ENCODE measurements around the gene CROCC2.

The CROCC2 gene

DNA sequence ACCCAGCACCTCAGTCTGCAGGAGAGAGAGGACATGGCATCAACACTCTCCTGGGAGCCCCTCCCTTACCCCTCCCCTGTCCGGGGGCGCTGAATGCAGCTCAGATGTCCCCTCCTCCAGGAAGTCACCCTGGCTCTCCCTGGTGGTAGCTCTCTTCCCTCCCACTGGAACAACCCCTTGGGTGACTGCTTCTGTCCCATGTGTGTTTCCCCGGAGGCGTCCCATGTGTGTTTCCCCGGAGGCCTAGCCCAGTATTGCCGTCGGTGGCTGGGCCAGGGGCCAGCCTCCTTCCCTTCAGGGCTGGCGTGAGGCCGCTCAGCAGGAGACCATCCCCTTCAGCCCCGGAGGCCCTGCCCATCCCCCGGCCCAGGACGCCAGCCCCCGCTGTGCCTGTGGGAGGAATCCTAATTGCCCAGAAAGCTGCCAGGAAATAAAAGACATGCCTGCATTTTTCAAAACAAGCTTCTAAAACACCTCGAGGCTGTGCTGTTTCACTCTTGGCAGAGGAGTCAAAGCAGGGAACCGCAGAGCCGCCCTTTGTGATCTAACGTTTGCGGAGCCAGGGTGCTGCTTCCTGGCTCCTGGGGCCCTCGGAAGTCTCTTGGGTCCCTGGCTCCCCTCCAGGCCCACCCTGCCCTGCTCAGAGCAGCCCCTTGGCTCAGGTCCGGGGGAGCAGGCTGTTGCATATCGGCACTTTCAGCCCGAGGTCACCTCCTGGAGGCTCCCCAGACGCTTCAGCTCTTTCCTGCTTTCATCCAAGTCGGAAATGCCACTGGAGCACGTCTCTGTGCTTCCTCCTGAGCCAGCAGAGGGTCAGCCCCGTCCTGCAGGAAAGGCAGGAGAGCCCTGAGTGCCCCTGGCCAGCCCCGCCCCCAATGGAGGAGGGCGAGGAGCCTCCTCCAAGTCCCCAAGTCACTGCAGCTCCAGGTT, 103.7 kb downstream of the CROCC2 start:
- Histone ChIP-seq H3K9me3 (ENCODE audit: severe bottlenecking) (peaks cover 7% of the 10 kb centered on the region), H3K36me3 (no peaks in the 10 kb centered on the region), H3K27me3 (ENCODE audit: insufficient read depth, low read depth, severe bottlenecking) (no peaks in the 10 kb centered on the region), H3K4me3 (ENCODE audit: low read depth, low read length) (no peak overlapping the region), H3K27ac (no peak overlapping the region)
- TF ChIP-seq, protein P1, sequence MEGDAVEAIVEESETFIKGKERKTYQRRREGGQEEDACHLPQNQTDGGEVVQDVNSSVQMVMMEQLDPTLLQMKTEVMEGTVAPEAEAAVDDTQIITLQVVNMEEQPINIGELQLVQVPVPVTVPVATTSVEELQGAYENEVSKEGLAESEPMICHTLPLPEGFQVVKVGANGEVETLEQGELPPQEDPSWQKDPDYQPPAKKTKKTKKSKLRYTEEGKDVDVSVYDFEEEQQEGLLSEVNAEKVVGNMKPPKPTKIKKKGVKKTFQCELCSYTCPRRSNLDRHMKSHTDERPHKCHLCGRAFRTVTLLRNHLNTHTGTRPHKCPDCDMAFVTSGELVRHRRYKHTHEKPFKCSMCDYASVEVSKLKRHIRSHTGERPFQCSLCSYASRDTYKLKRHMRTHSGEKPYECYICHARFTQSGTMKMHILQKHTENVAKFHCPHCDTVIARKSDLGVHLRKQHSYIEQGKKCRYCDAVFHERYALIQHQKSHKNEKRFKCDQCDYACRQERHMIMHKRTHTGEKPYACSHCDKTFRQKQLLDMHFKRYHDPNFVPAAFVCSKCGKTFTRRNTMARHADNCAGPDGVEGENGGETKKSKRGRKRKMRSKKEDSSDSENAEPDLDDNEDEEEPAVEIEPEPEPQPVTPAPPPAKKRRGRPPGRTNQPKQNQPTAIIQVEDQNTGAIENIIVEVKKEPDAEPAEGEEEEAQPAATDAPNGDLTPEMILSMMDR (IDR thresholded peaks at IDR 0.05; ENCODE audit: low read depth, low read length) = no peak
- DNase-seq = no peak

DNA sequence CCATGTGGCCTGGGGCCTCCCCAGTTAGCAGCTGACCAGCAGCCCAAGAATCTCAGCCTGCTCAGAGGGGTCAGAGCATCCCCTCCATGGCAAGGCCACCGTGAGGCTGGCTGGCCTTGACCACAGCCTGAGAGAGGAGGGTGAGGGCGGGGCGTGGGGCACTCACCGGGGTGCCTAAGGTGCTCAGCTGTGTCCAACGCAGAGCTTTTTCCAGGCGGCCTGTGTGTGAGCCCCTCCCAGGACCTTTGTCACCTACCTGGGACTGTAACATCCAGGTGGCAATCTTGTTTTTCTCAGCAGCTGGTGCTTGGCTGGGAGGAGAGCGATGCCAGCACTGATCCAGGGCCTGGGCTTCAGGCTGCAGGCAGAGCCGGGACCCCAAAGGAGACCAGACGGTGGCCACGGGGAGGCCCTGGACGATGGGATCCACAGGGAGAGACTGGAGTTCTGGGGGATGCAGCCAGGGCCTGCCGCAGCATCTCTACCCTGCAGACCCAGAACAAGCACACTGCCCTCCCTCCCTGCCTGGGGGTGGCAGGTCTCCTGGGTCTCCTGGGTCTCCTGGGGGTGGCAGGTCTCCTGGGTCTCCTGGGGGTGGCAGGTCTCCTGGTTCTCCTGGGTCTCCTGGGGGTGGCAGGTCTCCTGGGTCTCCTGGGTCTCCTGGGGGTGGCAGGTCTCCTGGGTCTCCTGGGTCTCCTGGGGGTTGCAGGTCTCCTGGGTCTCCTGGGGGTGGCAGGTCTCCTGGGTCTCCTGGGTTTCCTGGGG, 104.6 kb downstream of the CROCC2 start:
- no peak for DNase-seq
- Histone ChIP-seq H3K27ac (no peak overlapping the region), H3K27me3 (ENCODE audit: insufficient read depth, low read depth, severe bottlenecking) (no peaks in the 10 kb centered on the region), H3K36me3 (no peaks in the 10 kb centered on the region), H3K9me3 (ENCODE audit: severe bottlenecking) (no peaks in the 10 kb centered on the region), H3K4me3 (ENCODE audit: low read depth, low read length) (no peak overlapping the region)
- TF ChIP-seq, protein P1 (IDR thresholded peaks at IDR 0.05; ENCODE audit: low read depth, low read length) = no peak

DNA sequence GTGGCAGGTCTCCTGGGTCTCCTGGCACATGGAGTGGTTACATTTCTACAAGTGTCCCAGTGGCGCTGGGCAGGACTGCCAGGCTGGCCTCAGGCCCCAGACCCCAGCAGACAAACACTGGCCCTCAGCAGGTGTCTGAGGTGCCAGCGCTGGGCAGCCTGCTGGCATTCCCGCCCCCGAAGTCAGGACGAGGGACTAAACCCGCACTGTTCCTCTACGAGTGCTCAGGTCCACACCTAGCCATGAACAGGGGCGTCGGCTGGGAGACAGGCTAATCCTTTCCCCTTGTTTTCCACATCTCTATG, 105.1 kb downstream of the CROCC2 start:
- Histone ChIP-seq H3K9me3 (ENCODE audit: severe bottlenecking) (no peaks in the 10 kb centered on the region), H3K27ac (no peak overlapping the region), H3K36me3 (no peaks in the 10 kb centered on the region), H3K4me3 (ENCODE audit: low read depth, low read length) (no peak overlapping the region), H3K27me3 (ENCODE audit: insufficient read depth, low read depth, severe bottlenecking) (no peaks in the 10 kb centered on the region)
- no peak for DNase-seq
- TF ChIP-seq, protein P1 (IDR thresholded peaks at IDR 0.05; ENCODE audit: low read depth, low read length) = no peak

DNA sequence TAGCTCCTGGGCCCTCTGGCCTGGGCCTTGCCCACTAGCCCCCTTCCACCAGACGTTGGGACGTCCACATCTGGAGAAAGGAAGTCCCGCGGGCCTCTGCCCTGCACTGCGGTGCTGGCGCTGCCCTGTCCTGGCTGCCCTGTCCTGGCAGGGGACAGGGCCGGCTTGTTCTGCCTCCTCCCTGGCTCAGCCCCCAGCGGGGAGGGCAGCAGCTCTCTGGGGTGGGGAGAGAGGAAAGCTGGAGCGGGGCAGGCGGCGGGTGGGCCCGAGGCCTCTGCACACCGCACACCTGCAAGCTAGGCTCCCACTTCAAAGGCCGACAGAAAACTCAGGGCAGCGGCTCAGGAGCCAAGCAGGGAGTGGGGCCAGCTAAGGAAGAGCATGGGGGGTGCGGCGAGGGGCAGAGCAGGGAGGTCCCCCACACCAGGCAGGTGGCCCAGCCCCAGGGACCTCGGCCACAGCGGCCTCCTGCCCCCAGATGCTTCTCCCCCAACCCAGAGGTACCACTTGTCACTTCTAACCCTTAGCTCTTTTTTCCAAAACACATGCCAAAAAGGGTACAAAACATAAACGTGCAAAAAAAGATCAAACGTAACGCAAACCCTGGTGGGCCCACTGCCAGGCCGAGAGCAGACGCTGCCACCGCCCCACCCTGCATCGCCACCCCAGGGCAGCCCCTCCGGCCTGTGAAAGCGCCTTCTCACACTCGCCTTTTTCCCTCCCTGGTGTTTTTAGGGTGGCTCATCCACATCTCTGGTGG, 105.8 kb downstream of the CROCC2 start:
- DNase-seq = no peak
- no peaks in the 10 kb centered on the region for H3K9me3 ChIP-seq (ENCODE audit: severe bottlenecking)
- H3K27ac ChIP-seq = no peak overlapping the region
- H3K4me3 ChIP-seq (ENCODE audit: low read depth, low read length) = no peak overlapping the region
- TF ChIP-seq, protein P1 (IDR thresholded peaks at IDR 0.05; ENCODE audit: low read depth, low read length) = no peak
- H3K36me3 ChIP-seq = no peaks in the 10 kb centered on the region
- H3K27me3 ChIP-seq (ENCODE audit: insufficient read depth, low read depth, severe bottlenecking) = no peaks in the 10 kb centered on the region

DNA sequence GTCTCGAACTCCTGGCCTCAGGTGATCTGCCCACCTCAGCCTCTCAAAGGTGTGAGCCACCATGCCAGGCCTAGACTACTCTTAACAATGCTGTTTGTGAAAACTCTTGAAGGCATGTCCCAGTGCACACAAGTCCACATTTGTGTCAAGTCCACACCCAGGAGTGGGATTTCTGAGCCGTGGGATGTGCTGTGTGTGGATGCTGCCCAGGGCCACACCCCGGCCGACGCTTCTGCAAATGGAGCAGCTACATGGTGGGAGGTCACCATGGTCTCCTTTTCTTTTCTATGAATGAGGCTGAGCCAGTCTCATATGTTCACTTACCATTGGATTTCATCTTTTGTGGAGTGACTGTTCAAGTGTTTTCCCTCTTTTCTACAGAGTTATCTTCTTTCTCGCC, 108.1 kb downstream of the CROCC2 start:
- no peak overlapping the region for H3K27ac ChIP-seq
- TF ChIP-seq, protein P1 (IDR thresholded peaks at IDR 0.05; ENCODE audit: low read depth, low read length) = no peak
- DNase-seq = no peak
- no peaks in the 10 kb centered on the region for H3K27me3 ChIP-seq (ENCODE audit: insufficient read depth, low read depth, severe bottlenecking)
- H3K36me3 ChIP-seq = no peaks in the 10 kb centered on the region
- no peak overlapping the region for H3K4me3 ChIP-seq (ENCODE audit: low read depth, low read length)
- H3K9me3 ChIP-seq (ENCODE audit: severe bottlenecking) = no peaks in the 10 kb centered on the region

All from WERI-Rb-1 (cell line).